Measurements from ENCODE around the gene OBP2A. TPM values are rescaled to one million over a fixed set of nuclear protein-coding genes. Genes with fewer than 3 reads are reported as not detected.

Gene OBP2A
- polyA plus RNA-seq, 3 donors: not detected

DNA sequence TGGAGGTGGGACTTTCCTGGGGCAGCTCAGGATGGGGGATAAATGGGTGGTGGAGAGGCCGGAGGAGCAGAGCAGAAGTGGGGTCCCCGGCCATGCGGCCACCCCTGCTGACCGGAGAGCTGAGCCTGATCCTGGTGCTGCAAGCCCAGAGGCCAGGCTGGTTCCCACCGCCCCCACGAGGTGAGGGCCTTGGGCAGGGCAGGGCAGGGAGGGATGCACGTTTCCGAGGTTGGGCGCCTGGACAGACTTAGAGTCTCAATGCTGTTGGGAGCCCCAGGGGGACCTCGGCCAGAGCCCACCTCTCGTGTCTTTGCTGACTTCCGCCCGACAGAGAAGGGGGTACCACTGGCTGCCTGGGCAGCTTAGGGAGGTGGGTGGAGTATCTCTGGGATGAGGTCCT is 5.5 kb downstream of the OBP2A start:
- Mint-ChIP-seq H3K36me3 (no peaks in the 10 kb centered on the region), H3K4me3 (no peak overlapping the region), H3K27ac (no peak overlapping the region), H3K4me1 (no peaks in the 10 kb centered on the region), H3K27me3 (ENCODE audit: low read depth in 3 of 3) (peaks cover 0 to 5% (median 2%) of the 10 kb centered on the region in 3 donors), H3K9me3 (peaks cover 0 to 3% (median 0%) of the 10 kb centered on the region in 7 donors)
- no peaks in the 10 kb centered on the region for H4K20me1 ChIP-seq (ENCODE audit: insufficient read depth, low read length)
- no peak overlapping the region for H3K4me3 ChIP-seq (replicated peaks in 1 of 3; ENCODE audit: low read depth in 2 of 3, low read length in 3 of 3)
- no peak overlapping the region for H2AFZ ChIP-seq (ENCODE audit: insufficient read depth, low read depth, low read length, poor library complexity, severe bottlenecking)
- H3K27ac ChIP-seq (ENCODE audit: low read depth in 1 of 2, low read length in 2 of 2): no peak overlapping the region
- H3K4me2 ChIP-seq (replicated peaks; ENCODE audit: extremely low read depth, low read length, poor library complexity, severe bottlenecking): no peak overlapping the region
- no peaks in the 10 kb centered on the region for H3K27me3 ChIP-seq (ENCODE audit: control insufficient read depth in 2 of 2, insufficient read depth in 2 of 2, low read length in 2 of 2)
- no peaks in the 10 kb centered on the region for H3K4me1 ChIP-seq (ENCODE audit: control insufficient read depth in 1 of 2, insufficient read depth in 2 of 2, low read length in 2 of 2)
- DNase-seq: no peak
- no peak overlapping the region for H3K9ac ChIP-seq (ENCODE audit: insufficient read depth, low read length, poor library complexity, severe bottlenecking)
- intact Hi-C loops (cut with micrococcal nuclease): no loop called here
- TF ChIP-seq, protein P1, sequence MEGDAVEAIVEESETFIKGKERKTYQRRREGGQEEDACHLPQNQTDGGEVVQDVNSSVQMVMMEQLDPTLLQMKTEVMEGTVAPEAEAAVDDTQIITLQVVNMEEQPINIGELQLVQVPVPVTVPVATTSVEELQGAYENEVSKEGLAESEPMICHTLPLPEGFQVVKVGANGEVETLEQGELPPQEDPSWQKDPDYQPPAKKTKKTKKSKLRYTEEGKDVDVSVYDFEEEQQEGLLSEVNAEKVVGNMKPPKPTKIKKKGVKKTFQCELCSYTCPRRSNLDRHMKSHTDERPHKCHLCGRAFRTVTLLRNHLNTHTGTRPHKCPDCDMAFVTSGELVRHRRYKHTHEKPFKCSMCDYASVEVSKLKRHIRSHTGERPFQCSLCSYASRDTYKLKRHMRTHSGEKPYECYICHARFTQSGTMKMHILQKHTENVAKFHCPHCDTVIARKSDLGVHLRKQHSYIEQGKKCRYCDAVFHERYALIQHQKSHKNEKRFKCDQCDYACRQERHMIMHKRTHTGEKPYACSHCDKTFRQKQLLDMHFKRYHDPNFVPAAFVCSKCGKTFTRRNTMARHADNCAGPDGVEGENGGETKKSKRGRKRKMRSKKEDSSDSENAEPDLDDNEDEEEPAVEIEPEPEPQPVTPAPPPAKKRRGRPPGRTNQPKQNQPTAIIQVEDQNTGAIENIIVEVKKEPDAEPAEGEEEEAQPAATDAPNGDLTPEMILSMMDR (IDR thresholded peaks at IDR 0.05): no peak
- WGBS (ENCODE audit: insufficient coverage): 97% methylated on average over 13 of the region's 13 CpGs
- H3K36me3 ChIP-seq (replicated peaks in 1 of 2; ENCODE audit: control insufficient read depth in 1 of 2, insufficient read depth in 2 of 2, low read length in 2 of 2): no peaks in the 10 kb centered on the region
- no peaks in the 10 kb centered on the region for H3K9me3 ChIP-seq (replicated peaks in 1 of 2; ENCODE audit: control insufficient read depth in 1 of 2, insufficient read depth in 1 of 2, low read length in 2 of 2)
- H3K79me2 ChIP-seq (ENCODE audit: insufficient read depth, low read length): no peaks in the 10 kb centered on the region

DNA sequence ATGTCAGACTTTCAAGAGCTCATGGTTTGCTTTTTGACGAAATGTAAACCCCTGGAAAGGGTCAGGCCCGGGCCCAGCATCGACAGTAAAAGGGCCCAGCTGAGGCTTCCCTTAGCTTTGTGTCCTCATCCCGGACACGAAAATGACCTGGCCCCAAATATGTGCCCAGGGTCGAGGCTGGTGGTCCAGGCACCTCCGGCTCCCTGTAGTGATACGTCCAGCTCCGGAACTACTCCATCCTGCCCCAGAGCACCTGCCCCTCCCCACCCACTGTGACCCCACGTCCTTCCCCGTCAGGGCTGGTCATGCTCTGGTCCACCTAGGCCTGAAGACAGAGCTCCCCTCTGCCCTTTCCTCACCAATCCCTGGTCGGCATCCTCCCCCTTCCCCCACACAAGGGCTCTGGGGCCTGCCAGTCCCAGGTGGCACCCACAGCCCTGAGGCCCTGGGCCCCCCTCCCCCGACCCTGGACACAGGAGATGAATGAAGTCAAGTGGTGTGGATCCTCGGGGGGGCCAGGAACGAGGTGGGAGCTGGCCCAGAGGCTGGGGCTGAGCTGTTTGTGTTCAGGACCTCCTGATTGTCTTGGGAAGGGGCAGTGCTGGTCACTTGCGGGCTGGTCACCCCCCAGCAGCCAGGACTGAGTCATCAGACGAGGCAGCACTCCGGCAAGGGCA is 6.2 kb downstream of the OBP2A start:
- Histone ChIP-seq H3K79me2 (ENCODE audit: insufficient read depth, low read length) (no peaks in the 10 kb centered on the region), H3K4me1 (ENCODE audit: control insufficient read depth in 1 of 2, insufficient read depth in 2 of 2, low read length in 2 of 2) (no peaks in the 10 kb centered on the region), H2AFZ (ENCODE audit: insufficient read depth, low read depth, low read length, poor library complexity, severe bottlenecking) (no peak overlapping the region), H4K20me1 (ENCODE audit: insufficient read depth, low read length) (no peaks in the 10 kb centered on the region), H3K9ac (ENCODE audit: insufficient read depth, low read length, poor library complexity, severe bottlenecking) (no peak overlapping the region), H3K4me2 (replicated peaks; ENCODE audit: extremely low read depth, low read length, poor library complexity, severe bottlenecking) (no peak overlapping the region), H3K4me3 (replicated peaks in 1 of 3; ENCODE audit: low read depth in 2 of 3, low read length in 3 of 3) (no peak overlapping the region), H3K36me3 (replicated peaks in 1 of 2; ENCODE audit: control insufficient read depth in 1 of 2, insufficient read depth in 2 of 2, low read length in 2 of 2) (no peaks in the 10 kb centered on the region), H3K9me3 (replicated peaks in 1 of 2; ENCODE audit: control insufficient read depth in 1 of 2, insufficient read depth in 1 of 2, low read length in 2 of 2) (no peaks in the 10 kb centered on the region), H3K27me3 (ENCODE audit: control insufficient read depth in 2 of 2, insufficient read depth in 2 of 2, low read length in 2 of 2) (no peaks in the 10 kb centered on the region), H3K27ac (ENCODE audit: low read depth in 1 of 2, low read length in 2 of 2) (no peak overlapping the region)
- TF ChIP-seq, protein P1 (IDR thresholded peaks at IDR 0.05): no peak
- Mint-ChIP-seq H3K4me1 (no peaks in the 10 kb centered on the region), H3K27me3 (ENCODE audit: low read depth in 3 of 3) (peaks cover 0 to 5% (median 2%) of the 10 kb centered on the region in 3 donors), H3K9me3 (peaks cover 0 to 3% (median 0%) of the 10 kb centered on the region in 7 donors), H3K36me3 (no peaks in the 10 kb centered on the region), H3K27ac (no peak overlapping the region), H3K4me3 (no peak overlapping the region)
- DNase-seq: no peak
- intact Hi-C loops (cut with micrococcal nuclease): no loop called here
- WGBS (ENCODE audit: insufficient coverage): 87% methylated on average over 12 of the region's 18 CpGs
